ENCODE measurements around the gene TLE1.

TLE1 gene

GRCh38 chr9:81573415-81574321 is 115.7 kb downstream of the TLE1 start:
- no peak for DNase-seq

GRCh38 chr9:81570083-81570482 is 119.3 kb downstream of the TLE1 start:
- DNase-seq = no peak

GRCh38 chr9:81566074-81566698 is 123.2 kb downstream of the TLE1 start:
- DNase-seq = no peak

- no peak for DNase-seq
Measured at GRCh38 chr9:81565609-81566008, 123.7 kb downstream of the TLE1 start.

DNA sequence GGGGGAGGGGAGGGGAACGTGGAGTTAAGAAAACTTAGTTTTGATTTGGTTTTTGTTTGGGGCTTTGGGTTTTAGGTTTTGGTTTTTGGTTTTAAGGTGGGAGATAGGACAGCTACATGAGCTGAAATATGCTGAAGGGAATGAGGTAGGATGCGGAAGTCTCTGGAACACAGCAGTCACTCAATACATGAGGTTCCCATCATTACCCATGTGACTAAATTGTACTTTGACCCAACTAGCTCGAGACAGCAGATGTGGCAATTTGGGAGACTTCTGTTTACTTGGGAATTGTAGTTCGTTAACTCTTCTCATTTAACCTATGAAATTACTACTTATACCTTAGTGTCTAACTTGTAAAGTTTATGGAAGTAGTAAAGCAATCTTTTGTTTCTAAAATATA is 124.2 kb downstream of the TLE1 start:
- DNase-seq = no peak

GRCh38 chr9:81564632-81565031 is 124.7 kb downstream of the TLE1 start:
- no peak for DNase-seq

- DNase-seq = no peak
Measured at GRCh38 chr9:81563739-81564138, 125.6 kb downstream of the TLE1 start.

DNA sequence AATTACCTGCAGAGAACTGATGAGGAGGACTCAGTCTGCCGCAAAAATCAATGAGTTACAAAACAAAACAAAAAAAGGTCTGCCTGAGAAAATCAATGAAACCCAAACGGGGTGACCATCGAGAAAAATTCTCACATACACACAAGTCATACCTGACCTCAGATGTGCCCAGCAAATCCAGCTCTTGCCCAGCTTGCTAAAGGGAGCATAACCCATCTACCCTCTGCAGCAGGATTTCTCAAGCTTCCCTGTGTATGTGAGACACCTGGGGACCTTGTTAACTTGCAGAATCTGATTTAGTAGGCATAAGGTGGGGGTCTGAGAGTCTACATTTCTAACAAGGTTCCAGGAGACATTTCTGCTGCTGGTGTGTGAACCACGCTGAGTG is 126.3 kb downstream of the TLE1 start:
- no peak for DNase-seq

DNA sequence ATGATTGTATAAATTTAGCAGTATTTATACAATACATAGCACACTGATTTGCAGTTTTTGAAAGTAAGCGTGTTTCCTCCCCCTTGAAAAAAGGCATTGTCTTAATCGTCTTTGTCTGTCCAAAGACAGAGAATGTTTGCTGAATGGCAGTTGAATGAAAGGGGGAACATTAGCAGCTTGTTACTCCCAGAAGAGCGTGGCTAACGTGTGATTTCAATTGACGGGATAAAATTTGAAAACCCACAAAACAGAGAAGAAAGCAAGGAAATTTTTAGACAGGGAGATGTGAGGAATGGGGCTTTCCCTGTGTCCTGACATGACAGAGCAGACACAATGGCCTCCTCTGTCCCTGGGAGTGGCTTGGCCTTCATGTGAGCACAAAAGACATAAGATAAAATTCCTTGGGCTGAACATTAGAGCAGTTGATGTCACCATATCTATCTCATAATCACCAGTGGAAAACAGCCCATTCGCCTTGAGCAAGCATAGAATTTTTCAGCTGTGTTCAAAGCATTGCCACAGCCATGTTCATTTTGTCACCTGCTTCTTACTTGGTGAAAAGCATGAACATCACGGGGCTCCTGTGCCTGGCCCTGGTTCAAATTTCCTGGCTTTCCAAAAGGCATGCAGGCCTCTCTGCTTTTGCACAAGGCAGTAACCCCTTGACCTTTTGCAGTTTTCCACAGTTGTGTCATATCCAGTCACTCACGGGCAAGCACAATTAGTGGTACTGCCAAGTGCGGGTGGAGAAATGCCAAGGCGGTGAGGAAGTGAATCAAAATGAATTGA is 126.9 kb downstream of the TLE1 start:
- no peak for DNase-seq

GRCh38 chr9:81560851-81561732 is 128.3 kb downstream of the TLE1 start:
- no peak for DNase-seq

- DNase-seq = no peak
Measured at GRCh38 chr9:81559709-81560108, 129.6 kb downstream of the TLE1 start.

- no peak for DNase-seq
Measured at GRCh38 chr9:81559197-81559596, 130.2 kb downstream of the TLE1 start.

- no peak for DNase-seq
Measured at GRCh38 chr9:81558091-81558830, 131.1 kb downstream of the TLE1 start.

GRCh38 chr9:81557452-81558090 is 131.8 kb downstream of the TLE1 start:
- DNase-seq = no peak

DNA sequence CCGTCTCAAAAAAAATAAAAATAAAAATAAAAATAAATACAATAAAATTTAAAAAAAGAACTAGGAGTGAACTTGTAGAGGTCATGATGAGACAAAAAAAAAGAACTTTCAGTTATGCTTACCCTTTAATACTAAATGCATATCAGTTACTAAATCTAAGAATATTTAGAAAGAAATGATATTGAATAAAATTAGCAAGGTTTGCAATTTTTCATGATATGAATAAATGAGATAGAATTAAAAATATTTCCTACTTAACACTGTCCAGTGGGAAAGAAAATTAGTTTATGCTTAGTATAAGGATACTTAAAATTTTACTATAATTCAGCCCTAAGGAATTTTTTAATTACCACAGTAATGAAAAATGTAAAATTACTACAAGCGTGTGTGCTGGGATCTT is 132.4 kb downstream of the TLE1 start:
- no peak for DNase-seq

GRCh38 chr9:81552581-81552991 is 136.8 kb downstream of the TLE1 start:
- no peak for DNase-seq

GRCh38 chr9:81550207-81550583 is 139.2 kb downstream of the TLE1 start:
- DNase-seq = no peak

GRCh38 chr9:81549500-81550206 is 139.7 kb downstream of the TLE1 start:
- DNase-seq = no peak

DNA sequence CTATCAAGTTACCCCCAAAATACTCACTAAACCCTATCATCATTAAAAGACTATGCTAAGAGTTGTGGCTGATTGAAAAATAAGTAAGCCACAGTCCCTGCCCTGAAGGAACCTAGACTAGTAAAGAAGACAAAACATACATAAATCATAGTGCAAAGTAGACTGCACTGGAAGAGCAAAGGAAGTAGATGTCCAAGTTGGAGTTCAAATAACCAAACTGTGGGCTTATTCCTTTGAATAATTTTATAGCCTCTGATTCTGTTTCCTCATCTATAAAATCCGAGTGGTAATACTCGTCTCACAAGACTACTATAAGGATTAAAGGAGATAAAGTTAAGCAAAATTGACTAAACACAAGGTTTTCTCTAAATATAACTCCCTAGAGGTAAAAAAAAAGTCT is 140.4 kb downstream of the TLE1 start:
- DNase-seq = no peak

DNA sequence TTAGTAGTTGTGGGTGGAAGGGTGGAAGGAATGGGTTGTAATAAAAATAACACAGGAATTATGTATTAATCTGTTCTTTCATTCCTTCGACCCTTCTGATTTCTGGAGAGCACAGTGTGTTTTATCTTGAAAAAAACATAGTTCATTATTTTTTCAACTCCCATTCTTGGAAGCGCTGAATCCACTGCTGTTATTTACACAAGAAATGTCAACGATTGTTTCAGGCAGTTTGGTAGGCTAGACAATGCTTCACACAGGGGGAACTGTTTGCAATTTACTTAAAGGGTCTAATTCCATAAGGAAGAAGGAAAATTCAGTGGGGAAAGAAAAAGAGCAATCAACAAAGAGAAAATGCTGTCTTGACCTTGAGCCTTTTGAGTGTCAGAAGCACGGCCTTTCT is 142.9 kb downstream of the TLE1 start:
- no peak for DNase-seq

- DNase-seq = no peak
Measured at GRCh38 chr9:81543695-81544094, 145.7 kb downstream of the TLE1 start.
